NCI-H1694 (cell line): ENCODE data around the gene DCP2.
"Not testable (repeated sequence)": the region's sequence is repeated elsewhere in the genome, so short reads cannot be mapped to it uniquely, and the experiment has no call there.

Source experiments
- DNase-seq: peaks from one replicate; lab custom pipeline; 2025; lab: John Stamatoyannopoulos, UW

Gene DCP2

DNA sequence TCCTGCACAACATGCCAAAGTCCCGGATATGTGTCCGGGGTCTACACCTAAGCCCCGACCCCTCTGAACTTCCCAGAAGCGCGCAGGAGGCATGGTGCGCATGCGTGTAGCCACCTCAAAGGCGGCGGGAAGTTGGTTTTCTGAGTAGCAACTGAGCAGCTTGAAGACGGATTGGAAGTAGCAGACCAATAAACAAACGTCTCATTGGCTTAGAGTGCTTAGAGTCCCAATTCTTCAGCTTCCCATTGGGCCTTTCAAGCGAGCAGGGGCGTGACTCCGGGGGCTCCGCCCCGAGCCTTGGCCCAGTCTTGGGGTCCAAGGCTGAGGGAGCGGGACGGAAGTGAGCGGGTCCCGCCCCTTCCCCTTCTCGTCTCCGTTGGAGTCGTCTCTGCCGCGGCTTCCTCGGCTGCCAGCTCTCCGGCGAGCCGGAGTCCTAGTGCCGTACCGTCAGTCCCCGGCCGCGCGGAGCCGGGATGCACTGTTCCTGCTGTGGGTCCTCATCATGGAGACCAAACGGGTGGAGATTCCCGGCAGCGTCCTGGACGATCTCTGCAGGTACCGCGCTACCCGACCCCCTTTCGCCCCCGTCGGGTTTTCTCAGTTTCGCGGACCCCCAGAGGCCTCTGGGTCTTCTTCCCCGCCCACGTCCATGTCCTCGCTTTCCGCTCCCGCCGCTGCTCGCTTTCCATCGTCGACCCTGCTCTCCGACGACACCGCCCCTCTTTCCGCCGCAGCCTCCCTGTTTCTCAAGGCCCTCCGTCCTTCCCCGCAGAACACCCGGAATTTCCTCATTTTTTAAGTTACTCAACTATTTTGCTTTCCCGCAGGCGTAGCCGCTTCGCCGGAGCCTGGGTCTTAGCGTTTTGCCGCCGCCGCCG, at the start of gene DCP2:
Gene DCP2, plus strand, starts transcription at position 367 of the 878 bp plus-strand sequence. Its CDS starts 136 bp downstream, at position 503.
- peak; percentile 99 for DNase-seq

DNA sequence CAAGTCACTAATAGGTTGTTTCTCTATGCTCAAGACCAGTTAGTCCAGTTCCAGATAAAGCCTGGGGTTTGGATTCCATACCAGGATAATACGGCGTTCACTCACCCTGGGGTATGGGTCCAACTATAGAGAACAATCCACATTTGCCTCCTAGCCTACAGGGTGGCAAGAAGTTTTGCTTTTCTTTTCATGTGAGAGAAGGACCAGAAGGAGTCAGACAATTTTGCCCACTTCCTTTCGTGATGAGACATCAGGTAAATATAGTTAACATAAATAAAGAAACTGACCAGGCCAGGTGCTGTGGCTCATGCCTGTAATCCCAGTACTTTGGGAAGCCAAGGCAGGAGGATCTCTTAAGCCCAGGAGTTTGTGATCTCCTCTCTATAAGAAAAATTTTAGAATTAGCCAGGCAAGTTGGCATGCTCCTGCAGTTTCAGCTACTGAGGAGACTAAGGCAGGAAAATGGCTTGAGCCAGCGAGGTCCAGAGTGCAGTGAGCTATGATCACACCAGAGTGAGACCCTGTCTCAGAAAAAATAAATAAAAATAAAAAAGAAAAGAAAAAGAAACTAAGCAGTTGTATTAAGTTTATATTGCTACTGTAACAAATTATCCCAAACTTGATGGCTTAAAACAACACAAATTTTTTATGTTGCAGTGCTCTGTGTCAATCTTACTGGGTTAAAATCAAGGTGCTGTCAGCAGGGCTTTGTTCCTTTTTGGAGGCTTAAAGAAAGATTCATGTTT, 47.1 kb upstream of the DCP2 start:
- DNase-seq, result no peak

DNA sequence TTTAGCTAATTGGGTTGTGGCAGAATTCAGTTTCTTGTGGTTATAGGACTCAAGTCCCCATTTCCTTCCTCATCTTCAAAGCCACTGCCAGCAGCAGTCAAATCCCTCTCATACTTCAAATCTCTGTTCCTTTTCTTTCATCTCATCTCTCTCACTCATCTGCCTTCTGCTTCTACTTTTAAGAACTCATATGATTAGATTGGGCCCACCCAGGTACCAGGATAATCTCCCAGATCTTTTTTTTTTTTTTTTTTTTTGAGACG, 46.6 kb upstream of the DCP2 start:
- DNase-seq, result no peak

DNA sequence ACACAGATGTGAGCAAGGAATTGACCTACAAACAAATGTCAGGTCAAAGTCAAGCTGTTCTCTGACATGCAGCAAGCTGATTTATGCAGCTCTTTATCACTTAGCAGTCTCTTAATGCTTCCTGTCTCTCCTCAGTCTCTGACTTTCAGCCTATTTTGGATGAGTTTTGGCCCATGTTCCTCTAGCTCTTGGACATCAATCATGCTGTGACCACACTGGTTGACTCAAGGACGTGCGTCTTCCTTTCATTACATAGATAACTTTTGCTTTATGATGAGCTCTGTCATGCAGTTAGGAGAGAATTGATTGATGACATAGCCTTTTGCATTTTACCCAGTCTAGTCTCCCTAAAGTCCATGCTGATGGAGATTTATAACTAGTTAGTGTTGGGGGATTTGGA, 45.1 kb upstream of the DCP2 start:
- no peak for DNase-seq

DNA sequence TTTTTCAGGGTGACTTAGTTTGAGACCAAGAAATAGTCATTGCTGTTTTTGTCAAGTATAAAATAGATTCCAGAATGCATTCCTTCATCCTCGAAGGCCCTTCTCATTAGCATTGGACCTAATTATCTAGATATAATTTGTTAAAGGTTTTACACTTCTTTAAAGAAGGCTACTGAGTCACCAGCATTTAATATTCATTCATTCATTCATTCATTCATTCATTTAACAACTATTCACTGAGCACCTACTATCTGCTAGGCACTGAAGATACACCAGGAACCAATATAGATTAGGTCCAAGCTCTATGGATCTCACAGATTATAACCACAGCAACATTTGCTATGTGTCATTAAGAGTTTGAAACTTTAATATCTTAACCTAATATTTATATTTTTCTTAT, 43.5 kb upstream of the DCP2 start:
- no peak for DNase-seq

DNA sequence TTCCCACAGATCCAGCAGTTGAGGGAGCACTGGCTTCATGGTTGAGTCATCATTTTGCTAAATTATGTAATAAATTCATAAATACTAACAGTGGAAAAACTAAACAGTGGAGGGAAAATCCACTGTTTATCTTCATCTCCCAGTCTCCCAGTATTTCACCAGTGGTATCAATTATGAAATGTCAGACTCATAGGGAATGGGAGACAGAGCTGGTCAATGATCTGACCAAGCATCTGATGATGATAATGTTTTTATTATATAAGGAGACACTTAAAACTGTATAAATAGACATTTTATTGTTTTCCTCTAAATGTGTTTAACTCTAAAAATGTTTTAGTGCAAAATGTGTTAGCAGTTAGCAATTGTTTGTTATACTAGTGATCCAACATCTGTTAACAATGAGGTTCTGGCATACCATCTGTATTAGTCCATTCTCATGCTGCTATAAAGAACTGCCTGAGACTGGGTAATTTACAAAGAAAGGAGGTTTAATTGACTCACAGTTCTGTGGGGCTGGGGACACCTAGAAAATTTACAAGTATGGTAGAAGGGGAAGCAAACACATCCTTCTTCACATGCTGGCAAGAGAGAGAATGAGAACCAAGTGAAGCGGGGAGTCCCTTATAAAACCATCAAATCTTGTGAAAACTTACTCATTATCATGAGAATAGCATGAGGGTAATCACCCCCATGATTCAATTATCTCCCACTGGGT, 42.8 kb upstream of the DCP2 start:
- no peak for DNase-seq

DNA sequence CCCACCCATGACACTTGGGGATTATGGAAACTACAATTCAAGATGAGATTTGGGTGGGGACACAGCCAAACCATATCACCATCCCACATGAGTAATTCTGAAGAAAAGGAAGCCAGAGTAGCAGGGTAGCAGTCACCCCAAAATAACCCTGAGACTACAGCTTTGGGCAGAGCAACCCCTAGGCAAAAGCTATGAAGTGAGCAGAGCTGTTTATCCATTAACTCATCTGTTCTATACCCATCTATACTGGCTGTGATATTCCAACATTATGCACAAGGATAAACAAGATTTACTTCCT, 42.3 kb upstream of the DCP2 start:
- no peak for DNase-seq

DNA sequence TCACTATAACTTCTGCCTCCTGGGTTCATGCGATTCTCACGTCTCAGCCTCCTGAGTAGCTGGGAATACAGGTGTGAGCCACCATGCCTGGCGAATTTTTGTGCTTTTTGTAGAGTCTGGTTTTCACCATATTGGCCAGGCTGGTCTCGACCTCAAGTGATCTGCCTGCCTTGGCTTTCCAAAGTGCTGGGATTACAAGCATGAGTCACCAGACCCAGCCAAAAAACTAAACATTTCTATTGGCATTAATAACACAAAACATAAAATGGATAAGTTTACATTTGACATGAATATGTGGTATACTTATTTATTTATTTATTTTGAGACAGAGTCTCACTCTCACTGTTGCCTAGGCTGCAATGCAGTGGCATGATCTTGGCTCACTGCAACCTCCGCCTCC, 40.9 kb upstream of the DCP2 start:
- DNase-seq, result no peak

DNA sequence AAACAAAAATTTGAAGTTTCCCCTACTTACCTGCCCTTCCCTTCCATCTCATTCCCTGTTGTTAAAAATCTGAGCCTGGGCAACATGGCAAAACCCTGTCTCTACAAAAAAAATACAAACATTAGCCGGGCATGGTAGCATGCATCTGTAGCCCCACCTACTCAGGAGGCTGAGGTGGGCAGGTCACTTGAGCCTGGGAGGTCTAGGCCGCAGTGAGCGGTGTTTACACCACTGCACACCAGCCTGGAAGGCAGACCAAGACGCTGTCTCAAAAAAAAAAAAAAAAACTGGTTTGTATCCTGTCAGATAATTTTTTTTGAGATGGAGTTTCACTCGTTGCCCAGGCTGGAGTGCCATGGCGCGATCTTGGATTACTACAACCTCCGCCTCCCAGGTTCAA, 38.3 kb upstream of the DCP2 start:
- no peak for DNase-seq

DNA sequence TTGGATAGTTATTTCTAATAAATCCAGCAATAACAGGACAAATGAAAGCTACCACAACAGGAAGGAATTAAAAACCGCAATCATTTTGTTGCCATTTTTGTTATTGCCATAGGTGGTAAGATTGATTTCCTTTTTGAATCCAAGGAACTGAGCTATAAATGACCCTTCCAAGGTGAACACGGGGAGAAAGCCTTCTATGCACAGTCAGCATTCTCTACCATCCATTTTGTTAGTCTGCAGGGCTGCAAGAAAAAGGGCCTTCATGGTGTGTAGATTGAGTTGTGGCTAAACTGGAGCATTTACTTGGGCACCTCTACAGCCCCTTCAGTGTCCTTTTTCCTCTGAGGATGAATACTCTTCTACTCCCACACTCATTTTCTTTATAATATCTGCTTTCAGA, 35.9 kb upstream of the DCP2 start:
- no peak for DNase-seq

DNA sequence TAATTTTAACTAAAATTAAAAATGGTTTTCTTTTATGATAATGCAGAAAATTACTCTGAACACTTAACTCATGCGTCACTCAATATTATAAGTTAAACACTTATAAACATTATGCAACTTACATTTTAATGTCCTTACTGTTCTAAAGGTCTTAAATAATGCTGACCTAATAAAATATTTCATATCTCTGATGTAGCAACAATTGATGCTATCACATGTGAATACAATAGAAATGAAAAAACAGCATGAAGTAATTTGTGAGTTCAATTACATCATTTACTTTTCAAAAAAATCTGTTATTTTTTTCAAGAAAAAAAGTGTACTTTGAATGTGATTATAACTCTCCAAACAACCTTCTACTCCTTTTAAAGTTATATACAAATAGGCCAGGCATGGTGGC, 28.1 kb upstream of the DCP2 start:
- no peak for DNase-seq

DNA sequence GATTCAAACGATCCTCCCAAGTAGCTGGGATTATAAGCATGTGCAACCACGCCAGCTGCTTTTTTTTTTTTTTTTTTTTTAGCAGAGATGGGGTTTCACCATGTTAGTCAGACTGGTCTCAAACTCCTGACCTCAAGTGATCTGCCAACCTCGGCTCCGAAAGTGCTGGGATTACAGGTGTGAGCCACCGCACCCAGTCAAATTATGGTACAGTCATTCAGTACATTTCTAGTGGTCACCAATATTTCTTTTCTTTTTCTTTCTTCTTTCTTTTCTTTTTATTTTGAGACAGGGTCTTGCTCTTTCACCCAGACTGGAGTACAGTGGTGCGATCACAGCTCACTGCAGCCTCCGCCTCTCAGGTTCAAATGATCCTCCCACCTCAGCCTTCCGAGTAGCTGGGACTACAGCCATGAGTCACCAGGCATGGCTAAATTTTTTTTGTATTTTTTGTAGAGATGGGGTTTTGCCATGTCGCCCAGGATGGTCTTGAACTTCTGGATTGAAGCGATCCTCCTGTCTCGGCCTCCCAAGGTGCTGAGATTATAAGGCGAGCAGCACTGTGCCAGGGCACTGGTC, 25.4 kb upstream of the DCP2 start:
- DNase-seq, result no peak

DNA sequence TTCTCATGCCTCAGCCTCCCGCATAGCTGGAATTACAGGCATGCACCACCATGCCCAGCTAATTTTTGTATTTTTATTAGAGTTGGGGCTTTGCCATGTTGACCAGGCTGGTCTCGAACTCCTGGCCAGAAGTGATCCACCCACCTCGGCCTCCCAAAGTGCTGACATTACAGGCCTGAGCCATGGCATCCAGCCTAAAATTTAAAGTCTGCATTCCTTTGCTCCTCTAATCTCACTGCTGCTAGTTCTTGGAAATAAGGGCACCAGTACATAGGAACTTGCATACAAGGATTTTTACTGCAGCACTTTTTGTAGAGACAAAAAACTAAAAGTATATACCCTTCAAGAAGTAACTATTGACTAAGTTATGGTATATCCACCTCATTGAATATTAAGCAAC, 20.0 kb upstream of the DCP2 start:
- DNase-seq, result no peak

DNA sequence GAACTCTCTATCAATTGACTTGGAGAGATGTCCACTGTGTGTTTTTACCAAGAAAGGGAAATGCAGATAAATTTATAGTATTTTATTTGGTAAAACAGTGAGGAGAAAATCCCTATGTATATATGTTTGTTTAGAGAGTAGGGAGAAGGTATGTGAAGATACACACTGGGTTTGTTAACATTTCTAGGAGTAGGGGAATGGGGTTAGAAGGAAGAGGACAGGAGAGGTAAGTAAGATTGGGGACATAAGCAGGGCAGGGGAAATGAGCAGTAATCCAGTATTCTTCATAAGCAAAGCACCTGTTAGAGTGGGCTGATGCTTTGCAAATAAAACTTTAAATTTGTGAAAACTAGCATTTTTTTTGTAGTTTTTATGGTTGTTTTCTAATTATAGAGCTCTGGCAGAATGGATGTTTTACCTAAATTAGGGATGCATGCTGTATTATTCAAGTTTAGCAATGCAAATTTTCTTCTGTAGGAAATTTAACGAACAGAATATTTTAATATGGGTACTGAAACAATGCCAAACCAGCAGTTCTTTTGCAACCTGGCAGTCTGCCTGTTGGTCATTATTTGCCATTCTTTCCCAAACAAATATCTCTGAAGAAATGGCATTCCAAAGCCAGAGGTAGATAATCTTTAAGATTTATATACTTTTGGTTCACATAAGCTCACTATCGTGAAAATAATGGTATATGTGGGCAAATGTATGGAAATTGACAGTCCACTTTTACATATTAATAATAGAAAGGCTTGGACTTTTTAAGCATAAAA, 19.4 kb upstream of the DCP2 start:
- no peak for DNase-seq

DNA sequence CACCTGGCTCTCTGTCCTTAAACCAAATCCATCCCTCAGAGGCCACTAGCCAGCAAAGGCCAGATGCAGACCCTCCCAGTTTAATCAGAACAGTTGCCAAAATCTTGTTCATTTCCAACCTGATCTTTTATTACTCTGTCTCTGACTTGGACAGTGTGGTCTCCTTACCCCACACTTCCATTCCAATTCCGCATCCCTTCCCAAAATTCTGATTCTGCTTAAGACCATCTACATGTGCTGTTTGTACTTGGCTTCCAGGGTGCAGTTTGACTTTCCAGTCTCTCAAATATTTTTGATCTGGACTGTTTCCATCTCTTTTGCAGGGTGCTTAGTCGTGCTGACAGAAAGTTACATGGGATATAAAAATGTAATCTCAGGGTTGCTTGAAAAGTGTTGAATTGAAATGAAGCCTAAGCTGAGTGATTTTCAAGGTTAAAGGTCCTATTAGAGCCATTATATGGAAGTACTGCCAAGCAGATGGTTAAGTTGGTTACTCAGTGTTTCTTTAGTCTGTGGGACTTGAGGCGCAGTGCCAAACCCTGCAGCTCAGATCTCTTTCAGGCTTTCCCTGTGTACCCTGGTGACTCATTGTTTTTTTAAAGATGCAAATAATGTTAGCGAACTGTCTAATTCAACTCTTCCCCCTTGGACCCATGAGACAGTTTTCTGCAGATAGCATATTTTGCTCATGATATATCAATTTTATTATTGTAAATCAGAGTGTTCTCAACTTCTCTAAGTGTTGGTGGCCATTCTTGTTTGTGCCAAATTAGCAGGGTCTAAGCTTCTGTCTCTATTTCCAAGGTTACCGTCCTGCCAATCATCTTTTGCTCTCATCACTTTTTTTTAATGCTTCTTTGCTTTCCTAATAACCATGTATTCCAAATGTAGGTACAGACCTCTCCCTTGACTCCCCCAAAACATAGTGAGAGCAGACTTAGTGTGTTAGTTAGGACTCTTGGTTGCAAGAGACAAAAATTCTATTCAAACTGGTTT, 18.2 kb upstream of the DCP2 start:
- DNase-seq, result peak; percentile 50

DNA sequence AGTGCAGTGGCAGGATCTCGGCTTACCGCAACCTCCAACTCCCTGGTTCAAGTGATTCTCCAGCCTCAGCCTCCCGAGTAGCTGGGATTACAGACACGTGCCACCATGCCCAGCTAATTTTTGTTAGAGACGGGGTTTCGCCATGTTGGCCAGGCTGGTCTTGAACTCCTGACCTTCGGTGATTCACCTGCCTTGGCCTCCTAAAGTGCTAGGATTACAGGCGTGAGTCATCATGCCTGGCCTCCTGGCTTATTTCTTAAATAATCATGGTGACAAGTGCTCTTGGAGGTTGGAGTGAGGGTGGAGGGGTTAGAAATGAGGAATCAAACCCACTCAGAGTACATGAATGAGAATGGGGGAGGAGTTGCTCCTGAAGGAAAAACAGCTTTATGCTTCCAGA, 16.7 kb upstream of the DCP2 start:
- not testable (repeated sequence) for DNase-seq

DNA sequence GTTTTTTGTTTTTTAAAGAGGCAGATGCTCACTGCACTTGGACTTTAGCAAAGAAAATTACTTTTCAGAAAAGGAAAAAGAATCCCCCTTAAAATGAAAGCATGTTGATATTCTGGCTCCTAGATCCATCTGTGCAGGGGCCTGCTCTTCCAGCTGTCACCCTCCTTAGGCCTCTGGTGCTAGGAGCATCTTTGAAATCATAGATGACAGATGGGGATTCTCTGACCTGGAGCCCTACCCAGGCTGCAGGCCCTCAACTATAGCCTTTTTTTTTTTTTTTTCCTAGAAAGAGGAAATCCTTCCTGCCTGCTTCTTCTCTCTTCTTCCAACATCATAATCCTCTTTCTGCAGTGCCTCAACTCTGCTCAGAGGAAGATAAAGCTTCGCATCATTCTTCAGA, 16.3 kb upstream of the DCP2 start:
- peak; percentile 83 for DNase-seq

DNA sequence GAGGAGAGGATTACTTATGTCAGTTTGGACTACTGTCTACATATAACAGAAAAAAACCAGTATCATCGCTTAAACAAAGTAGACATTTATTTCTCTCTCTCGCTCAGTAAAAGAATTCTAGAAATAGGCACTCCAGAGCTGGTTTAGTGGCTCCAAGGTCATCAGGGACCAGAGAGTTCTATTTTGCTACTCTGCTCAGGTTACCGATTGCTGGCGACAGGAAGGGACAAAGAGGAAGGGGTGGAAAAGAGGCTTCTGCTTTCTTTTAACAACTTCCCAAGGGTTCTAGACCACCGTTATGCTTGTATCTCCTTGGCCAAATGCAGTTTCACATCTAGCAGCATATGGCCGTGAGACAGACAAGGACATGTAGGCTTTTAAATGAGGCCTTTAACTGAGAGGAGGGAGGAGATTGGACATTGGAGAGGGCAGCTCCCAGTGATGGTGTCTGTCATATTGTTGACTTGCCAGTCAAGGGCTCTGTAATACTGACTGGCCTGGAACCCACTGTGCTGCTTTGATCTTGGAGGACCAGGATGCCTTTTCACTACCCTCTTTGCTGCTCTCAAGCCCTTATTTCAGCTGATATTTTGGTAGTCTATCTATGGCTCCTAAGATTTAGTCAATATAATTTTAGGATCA, 15.6 kb upstream of the DCP2 start:
- DNase-seq, result no peak

DNA sequence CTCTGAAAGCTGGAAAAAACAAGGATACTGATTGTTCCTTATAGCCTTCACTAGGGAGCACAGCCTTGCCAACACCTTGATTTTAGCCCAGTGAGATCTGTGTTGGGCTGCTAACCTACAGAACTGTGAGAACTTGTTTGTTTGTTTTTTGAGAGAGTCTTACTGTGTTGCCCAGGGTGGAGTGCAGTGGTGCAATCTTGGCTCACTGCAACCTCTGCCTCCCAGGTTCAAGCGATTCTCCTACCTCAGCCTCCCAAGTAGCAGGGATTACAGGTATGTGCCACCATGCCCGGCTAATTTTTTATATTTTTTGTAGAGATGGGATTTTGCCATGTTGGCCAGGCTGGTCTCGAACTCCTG, 13.2 kb upstream of the DCP2 start:
- DNase-seq, result not testable (repeated sequence)

DNA sequence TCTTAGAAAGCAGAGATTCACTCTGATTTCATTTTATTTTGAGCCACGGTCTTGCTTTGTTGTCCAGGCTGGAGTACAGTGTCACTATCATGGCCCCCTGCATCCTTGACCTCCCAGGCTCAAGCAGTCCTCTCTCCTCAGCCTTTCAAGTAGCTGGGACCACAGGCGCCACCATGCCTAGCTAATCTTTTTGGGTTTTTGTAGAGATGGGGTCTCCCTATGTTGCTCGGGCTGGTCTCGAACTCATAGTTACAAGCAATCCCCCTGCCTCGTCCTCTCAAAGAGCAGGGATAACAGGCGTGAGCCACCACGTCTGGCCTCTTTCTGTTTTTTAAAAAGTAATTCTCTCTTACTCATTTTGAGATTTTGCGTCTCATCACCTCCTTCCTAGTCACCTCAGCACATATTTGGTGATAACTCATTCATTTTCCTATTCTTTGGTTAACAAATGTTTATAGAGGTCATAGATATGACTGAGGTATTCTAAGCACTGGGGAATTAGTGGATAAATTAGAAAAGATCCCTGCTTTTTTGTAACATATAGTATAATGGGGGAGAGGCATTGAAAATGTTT, 10.8 kb upstream of the DCP2 start:
- no peak for DNase-seq
